OCI-LY3 (cell line): ENCODE measurements around the gene OR13H1.

Experiments used
- EZH2phosphoT487 ChIP-seq: fragments of 200-600 bp; shearing (Covaris generic); IDR thresholded peaks from 2 replicates; pipeline ENCODE4 v1.6.1; 2018; ENCODE audit warnings: antibody characterized with exemption, mixed run types, low read depth
- TF ChIP-seq, protein P1 (sequence below): fragments of 200-600, 300-600 bp; sonication (generic); IDR thresholded peaks from 2 replicates; pipeline ENCODE4 v1.5.1; 2014; ENCODE audit warnings: antibody characterized with exemption, low read length, low read depth

DNA sequence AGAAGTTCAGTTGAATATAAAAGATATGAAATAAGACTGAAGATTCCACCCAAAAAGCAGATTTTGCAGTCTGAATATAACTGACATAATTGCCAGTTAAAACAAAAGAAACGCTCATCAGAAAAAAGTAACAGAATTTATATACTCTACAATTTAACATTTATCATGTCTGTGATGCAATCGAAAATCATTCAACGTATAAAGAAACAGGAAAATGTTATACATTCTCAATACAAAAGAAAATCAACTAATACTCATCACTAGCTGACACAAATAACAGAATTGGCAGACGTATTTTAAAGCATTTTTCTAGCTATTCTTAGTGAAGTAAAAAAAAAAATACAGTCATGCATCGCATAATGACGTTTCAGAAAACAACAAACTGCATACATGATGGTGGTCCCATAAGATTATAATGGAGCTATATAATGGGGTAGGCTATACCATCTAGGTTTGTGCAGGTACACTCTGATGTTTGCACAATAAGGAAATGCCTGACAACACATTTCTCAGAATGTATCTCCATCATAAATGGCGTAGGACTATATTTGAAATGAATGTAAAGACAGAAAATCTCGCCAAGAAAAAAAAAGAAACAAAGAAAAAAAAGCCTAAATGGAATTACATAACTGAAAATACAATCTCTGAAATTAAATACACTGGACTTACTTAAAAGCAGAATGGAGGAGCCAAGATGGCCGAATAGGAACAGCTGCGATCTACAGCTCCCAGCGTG is 34.3 kb downstream of the OR13H1 start:
- no peak for TF ChIP-seq EZH2phosphoT487
- TF ChIP-seq, protein P1, sequence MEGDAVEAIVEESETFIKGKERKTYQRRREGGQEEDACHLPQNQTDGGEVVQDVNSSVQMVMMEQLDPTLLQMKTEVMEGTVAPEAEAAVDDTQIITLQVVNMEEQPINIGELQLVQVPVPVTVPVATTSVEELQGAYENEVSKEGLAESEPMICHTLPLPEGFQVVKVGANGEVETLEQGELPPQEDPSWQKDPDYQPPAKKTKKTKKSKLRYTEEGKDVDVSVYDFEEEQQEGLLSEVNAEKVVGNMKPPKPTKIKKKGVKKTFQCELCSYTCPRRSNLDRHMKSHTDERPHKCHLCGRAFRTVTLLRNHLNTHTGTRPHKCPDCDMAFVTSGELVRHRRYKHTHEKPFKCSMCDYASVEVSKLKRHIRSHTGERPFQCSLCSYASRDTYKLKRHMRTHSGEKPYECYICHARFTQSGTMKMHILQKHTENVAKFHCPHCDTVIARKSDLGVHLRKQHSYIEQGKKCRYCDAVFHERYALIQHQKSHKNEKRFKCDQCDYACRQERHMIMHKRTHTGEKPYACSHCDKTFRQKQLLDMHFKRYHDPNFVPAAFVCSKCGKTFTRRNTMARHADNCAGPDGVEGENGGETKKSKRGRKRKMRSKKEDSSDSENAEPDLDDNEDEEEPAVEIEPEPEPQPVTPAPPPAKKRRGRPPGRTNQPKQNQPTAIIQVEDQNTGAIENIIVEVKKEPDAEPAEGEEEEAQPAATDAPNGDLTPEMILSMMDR: no peak
